Erythroblast (primary cell): ENCODE data around the gene SPAG17.

Experiments
- DNase-seq, 2 experiments: peaks; one replicate each; lab custom pipeline; 2025; lab: John Stamatoyannopoulos, UW
- GATA1 ChIP-seq: IDR thresholded peaks from 2 replicates; pipeline ENCODE4 v1.6.1; 2011; ENCODE audit warnings: low read depth, mild to moderate bottlenecking, control low read depth, low read length, moderate library complexity
- POLR2A ChIP-seq: IDR thresholded peaks from 2 replicates; pipeline ENCODE4 v1.6.1; 2011; ENCODE audit warnings: mild to moderate bottlenecking, low read length

SPAG17 gene

GRCh38 chr1:118007391-118007790 lies 177.6 kb downstream of the SPAG17 start:
- no peak for DNase-seq
- no peak for TF ChIP-seq POLR2A
- TF ChIP-seq GATA1 = no peak

GRCh38 chr1:118004312-118004711 lies 180.7 kb downstream of the SPAG17 start:
- no peak for DNase-seq
- TF ChIP-seq POLR2A (no peak), GATA1 (no peak)

- TF ChIP-seq POLR2A = no peak
- TF ChIP-seq GATA1 = no peak
These were observed 199.1 kb downstream of the SPAG17 start for GRCh38 chr1:117985973-117986372.

DNA sequence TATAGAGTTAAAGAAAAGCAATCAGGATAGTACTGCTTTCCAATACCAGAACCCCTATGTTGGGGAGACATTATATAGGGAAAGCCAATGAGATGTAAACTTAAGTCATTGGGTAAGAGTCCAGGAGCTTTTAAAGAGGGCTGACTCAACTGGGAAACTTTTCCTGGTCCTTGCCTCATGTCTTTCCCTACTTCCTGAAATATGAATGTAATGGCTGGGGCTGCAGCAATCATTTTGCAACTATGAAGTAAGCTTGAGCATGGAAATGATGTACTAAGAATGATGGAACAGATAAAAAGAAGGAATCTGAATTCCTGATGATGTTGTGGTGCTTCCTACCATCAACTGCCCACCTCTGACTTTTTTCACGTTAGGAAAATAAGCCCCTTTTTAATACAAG lies 199.8 kb downstream of the SPAG17 start:
- DNase-seq = no peak
- TF ChIP-seq GATA1 (no peak), POLR2A (no peak)

More at GRCh38 chr1:117985973-117986372, 199.1 kb downstream of the SPAG17 start:
- DNase-seq = no peak

GRCh38 chr1:117981455-117982192 lies 203.4 kb downstream of the SPAG17 start:
- TF ChIP-seq GATA1 (no peak), POLR2A (no peak)
- DNase-seq = no peak

DNA sequence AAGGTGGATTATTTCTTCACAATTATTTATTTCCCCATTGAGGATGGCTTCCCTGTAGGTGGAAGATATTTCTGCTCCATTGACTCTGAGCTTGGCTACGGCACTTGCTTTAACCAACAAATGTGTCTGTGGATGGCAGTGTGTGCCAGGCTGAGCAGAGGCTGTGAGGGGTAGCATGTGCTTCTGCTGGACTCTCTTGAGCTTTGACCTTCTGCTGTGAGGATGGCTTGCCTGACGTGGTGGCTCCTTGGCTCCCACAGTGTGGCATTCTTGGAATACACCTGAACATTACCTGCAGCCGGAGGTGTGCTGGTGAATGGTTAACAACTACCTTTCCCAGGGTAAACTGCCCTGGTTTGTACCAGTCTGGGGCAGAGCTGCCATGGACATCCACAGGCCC lies 208.6 kb downstream of the SPAG17 start:
- TF ChIP-seq GATA1 = no peak
- no peak for TF ChIP-seq POLR2A
- no peak for DNase-seq

DNA sequence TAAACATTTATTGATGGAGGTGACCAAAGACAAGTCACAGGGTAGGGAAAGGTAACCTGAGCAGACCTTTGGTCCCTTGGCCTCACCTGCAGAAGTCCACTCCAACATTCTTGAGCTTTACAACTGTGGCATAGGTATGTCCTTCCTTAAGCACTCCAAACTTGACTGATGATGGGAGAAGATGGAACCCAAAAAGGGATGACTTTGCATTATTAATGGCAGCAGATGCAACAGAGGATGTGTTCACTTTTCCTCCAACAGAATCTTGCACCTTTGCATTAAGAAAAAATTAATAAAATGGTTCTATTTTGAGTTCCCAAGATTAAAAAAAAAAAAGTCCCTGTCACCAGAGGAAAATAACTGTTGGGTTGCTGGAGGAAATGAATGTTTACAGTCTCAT lies 213.3 kb downstream of the SPAG17 start:
- no peak for DNase-seq
- TF ChIP-seq POLR2A (no peak), GATA1 (no peak)

DNA sequence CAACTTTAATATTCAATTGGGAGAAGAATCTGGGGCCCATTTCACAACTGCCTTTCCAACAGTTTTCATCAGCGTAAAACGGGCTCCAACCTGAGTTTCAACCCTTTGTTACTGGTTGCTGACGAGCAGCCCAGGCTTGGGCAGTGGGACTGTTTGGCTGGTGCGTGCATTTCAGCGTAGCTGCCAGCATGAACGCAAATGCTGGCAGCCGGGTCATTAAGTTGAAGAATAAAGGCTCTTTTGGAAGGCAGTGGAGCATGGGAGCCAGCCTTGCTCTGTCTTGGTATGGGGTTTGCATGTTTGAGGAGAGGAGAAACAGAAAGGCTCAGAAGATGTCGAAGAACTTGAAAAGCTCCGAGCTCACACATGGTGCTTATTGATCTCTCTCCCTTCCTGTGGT lies 214.8 kb downstream of the SPAG17 start:
- no peak for DNase-seq
- no peak for TF ChIP-seq POLR2A
- TF ChIP-seq GATA1 = no peak

DNA sequence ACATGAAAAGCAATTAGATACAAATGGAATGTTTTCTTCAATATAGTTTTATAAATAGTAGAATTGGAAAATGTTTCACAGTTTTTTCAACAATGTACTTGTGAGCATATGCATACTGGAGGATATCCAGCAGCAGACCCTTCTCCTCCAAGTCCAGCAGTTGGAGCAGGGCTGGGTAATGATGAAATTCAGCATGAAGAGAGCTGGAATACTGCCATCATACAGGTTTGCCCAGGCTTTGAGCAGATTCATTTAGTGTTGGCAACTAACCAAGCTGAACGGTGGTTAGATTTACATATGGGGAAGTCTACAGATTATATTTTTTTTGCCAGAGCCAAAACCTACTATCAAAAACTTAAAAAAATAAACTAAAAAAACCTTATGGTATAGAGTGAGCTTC lies 217.1 kb downstream of the SPAG17 start:
- DNase-seq = peak in 1 of 2 experiments; percentile 5
- TF ChIP-seq POLR2A (no peak), GATA1 (no peak)

GRCh38 chr1:117967477-117967876 lies 217.6 kb downstream of the SPAG17 start:
- TF ChIP-seq POLR2A = no peak
- no peak for TF ChIP-seq GATA1
- no peak for DNase-seq

- TF ChIP-seq POLR2A (no peak), GATA1 (no peak)
These were observed 220.6 kb downstream of the SPAG17 start for GRCh38 chr1:117964290-117965038.

DNA sequence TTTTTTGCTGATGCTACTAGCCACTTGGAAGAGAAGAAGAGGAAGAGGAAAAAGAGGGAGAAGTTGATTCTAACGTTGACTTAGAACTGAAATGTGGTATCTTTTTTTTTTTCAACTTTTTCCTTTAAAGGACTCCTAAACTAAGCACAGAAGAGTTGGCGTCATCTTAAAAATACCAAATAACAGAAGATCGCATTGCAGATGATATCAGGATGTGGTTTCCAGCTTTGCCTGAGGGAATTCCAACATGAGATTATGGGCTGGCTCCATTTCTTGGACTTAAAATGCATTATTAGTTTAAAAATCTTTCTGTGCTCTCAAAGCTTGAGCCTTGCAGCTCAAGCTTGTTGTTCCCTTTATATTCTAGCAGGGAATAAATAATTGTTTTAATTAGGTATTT lies 225.7 kb downstream of the SPAG17 start:
- TF ChIP-seq GATA1 = no peak
- no peak for TF ChIP-seq POLR2A
- no peak for DNase-seq

More at GRCh38 chr1:117964290-117965038, 220.6 kb downstream of the SPAG17 start:
- no peak for DNase-seq

- no peak for DNase-seq
- no peak for TF ChIP-seq POLR2A
- TF ChIP-seq GATA1 = no peak
These were observed 232.6 kb downstream of the SPAG17 start for GRCh38 chr1:117952386-117952785.

- no peak for DNase-seq
- TF ChIP-seq POLR2A (no peak), GATA1 (no peak)
These were observed 242.7 kb downstream of the SPAG17 start for GRCh38 chr1:117942293-117942692.

DNA sequence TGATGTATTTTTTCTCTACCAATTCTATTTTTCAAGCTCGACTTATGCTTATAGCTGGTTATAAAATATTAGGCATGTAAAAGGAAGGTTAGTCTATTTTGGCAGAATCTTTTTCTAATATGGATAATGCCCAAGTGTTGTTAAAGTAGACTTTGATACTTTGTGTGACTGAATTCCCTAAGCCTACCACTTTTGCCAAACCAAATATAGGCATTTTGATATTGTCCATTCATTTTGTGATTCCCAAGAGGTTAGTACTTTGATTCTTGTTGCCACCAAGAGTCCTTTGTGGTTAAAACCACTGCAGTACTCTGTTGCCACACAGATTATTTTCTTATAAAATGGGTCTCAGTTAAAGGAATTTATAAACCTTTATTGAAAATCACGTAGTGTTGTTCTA lies 251.3 kb downstream of the SPAG17 start:
- TF ChIP-seq GATA1 (no peak), POLR2A (no peak)
- no peak for DNase-seq
